ENCODE results near the gene DDX3X.

GRCh38 chrX:41334363-41335197 lies 618 bp downstream of the DDX3X start:
- no peak for TF ChIP-seq CTCF (IDR thresholded peaks at IDR 0.05)
- TF ChIP-seq POLR2A (IDR thresholded peaks at IDR 0.05), result no peak
